ENCODE results near the gene NFASC.

The NFASC gene

GRCh38 chr1:204958317-204959307, 88.0 kb downstream of the NFASC start:
- DNase-seq (ENCODE audit: low spot score) (no peak), FAIRE-seq (no peak)

DNA sequence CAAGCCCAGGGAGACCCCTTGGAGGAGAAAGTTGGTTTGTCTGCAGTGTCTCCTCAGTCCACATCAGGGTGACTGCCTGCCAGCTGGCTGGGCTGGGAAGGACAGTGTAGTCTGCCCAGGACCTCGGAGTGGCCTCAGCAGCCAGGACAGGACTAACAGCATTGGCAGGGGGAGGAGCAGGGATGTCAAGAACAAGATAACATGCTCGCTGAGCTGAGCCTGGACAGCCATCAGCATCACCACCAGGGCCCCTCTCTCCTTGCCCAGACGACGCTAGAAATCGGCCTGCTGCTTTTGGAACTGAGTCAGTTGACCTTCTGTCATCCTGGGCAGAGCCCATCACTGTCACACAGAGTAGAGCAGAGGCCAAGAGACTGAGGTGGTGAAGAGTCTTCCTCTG, 88.7 kb downstream of the NFASC start:
- DNase-seq (ENCODE audit: low spot score): no peak
- no peak for FAIRE-seq

- FAIRE-seq (no peak), DNase-seq (ENCODE audit: low spot score) (no peak)
Measured at GRCh38 chr1:204959836-204960235, 89.2 kb downstream of the NFASC start.

- DNase-seq (ENCODE audit: low spot score) (no peak), FAIRE-seq (no peak)
Measured at GRCh38 chr1:204960306-204961125, 89.9 kb downstream of the NFASC start.

DNA sequence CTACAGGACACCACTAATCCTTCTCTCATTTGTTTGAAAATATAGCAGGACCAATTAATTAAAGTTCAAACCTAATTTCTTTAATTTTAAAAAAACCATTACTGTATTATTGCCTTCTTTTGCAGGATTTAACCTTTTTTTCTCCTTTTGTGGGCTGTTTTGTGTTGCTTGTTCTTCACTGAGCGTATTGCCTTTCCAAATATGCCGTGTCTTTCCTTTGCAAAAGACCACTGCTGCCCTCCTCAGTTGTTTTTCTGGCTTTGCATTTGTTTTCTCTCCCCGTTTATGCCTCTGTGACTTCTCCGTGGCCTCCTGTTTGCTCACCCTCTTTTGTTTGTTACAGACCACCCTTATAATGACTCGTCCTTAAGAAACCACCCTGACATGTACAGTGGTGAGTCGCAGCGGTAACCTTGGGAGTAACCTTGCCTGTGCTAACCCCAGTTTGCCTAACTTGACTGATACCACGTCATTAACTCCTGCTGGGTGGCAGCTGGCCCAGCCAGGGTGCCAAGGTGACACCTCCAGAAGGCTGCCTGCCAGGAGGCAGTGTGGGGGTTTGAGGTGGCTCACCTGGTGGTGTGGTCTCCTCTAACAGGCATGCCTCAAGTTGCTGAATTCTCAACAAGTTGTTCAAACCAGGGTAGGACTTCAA, 91.2 kb downstream of the NFASC start:
- FAIRE-seq (no peak), DNase-seq (ENCODE audit: low spot score) (no peak)

- FAIRE-seq (no peak), DNase-seq (ENCODE audit: low spot score) (no peak)
Measured at GRCh38 chr1:204962742-204963632, 92.3 kb downstream of the NFASC start.

- DNase-seq (ENCODE audit: low spot score) (no peak), FAIRE-seq (no peak)
Measured at GRCh38 chr1:204967451-204967850, 96.8 kb downstream of the NFASC start.

DNA sequence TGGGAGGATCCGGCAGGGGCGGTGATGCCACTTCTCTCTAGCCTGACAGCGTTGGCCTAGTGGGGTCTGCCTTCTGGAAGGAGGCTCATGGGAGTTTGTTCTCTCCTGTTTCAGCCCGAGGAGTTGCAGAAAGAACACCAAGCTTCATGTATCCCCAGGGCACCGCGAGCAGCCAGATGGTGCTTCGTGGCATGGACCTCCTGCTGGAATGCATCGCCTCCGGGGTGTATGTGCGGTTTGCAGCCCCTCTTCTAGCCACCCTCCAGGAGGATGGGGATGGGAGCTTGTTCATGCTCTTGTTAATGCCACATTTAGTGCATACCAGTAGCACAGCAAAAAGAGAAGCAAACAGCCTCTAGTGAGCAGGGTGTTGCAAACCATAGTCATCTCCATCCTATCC, 97.5 kb downstream of the NFASC start:
- FAIRE-seq: no peak
- no peak for DNase-seq (ENCODE audit: low spot score)

DNA sequence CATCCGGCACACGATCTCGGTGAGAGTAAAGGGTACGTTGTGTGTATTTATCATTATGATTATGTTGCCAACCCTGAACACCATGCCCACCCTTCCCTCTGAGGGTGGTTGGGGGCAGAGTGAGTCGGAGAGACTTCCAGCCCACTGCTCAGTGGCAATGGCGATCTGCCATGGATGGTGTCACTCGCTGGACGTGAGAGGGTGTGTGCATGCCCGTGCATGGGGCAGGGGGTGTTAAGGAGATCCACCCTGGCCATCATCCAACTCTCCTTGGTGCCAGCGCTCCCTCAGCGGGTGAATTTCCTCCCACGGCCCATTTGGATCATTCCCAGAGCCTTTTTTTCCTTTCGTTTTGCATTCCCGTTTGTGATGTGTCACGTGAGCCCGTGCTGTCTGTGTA, 98.3 kb downstream of the NFASC start:
- FAIRE-seq: no peak
- DNase-seq (ENCODE audit: low spot score): no peak

DNA sequence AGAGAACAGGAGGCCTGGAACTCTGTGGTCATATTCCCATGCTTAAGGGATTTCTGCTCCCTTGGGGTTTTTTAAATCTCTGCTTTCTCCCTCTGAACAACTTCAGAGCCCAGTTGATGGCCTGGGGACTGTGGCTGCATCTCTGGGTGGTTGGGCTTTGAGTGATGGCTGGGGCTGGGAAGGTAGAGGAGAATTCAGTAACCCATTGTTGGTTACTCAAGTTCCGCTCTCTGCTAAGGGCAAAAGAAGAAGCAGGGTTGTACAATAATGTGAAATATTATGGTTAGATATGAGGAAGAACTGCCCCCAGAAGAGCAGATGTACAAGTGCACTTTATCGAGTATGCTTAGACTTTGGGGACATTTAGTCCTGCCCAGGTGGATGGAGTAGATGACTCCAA, 100.3 kb downstream of the NFASC start:
- no peak for DNase-seq (ENCODE audit: low spot score)
- no peak for FAIRE-seq

DNA sequence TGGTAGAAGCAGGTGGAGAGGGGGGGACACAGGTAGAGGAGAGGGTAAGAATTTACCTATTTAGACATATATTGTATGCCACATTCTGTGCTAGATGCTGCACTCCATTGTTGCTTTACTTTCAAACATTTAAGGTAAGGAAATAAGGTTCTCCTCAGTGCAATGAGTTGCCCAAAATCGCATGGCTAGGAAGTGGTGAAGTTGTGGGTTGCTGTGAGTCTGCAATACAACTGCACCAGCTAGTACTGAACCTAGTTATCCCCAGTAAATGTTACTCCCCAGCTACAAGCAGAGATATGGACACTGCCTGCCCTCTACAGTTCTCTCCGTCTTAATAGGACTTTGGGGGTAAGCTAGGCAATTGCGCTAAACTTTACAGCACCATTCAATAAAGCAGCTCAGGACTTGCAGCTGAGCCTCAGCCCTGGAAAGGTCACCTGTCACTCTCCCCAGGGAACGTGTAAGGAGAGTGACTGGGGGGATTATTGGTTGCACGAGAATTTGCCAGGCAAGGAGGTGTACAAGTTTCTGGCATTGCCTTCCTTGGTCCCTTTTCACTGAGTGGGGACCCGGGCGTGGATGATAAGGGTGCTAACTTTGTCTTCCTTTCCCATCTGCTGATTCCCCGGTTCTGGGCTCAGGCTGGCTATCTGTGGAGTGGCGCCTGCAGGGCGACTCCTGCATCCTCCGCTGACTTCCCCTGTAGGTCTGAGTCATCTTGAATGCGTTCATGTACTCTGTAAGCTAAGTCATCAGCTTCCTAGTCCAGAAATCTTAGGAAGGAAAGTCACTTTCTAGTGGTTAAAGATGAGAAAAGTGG, 101.1 kb downstream of the NFASC start:
- FAIRE-seq: no peak
- DNase-seq (ENCODE audit: low spot score): peak; percentile 65

GRCh38 chr1:204972426-204972825, 101.8 kb downstream of the NFASC start:
- FAIRE-seq: no peak
- no peak for DNase-seq (ENCODE audit: low spot score)

- DNase-seq (ENCODE audit: low spot score) (no peak), FAIRE-seq (no peak)
Measured at GRCh38 chr1:204973449-204973848, 102.8 kb downstream of the NFASC start.

- DNase-seq (ENCODE audit: low spot score): no peak
- FAIRE-seq: no peak
Measured at GRCh38 chr1:204974327-204974726, 103.7 kb downstream of the NFASC start.

- FAIRE-seq (no peak), DNase-seq (ENCODE audit: low spot score) (no peak)
Measured at GRCh38 chr1:204975021-204975420, 104.4 kb downstream of the NFASC start.

DNA sequence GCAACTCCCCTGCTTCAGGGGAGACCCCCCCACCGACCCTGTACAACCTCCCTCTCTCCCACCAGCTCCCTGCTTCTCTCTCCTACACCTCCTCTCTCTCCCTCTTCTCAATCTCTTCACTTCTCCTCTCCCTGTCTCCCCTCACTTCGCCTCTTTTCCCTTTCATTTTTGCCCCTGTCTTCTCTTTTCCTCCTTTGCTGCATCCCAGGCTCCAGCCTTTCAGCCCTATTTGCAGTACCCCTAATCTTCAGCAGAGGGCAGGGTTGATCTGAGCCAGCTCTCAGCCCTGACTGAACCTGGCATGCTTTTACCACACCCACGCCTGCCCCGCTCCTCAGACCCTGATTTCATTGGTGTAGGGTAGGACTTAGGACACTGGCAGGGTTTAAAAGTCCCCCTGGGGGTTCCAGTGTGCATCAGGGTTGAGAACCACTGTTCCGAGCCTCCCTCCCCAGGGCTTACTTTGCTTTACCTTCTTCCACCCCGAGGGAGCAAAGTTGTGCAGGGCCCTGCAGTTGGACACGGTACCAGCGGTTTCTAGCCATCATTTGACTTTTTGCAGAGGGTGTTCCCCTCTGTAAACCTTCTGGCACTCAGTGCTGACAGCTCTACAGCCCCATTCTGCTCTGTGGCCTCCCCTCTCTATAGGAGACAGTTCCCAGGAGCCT, 105.0 kb downstream of the NFASC start:
- no peak for FAIRE-seq

GRCh38 chr1:204976646-204977045, 106.0 kb downstream of the NFASC start:
- no peak for DNase-seq (ENCODE audit: low spot score)

More for the DNA sequence above, 105.0 kb downstream of the NFASC start:
- peak; percentile 80 for DNase-seq (ENCODE audit: low spot score)

GRCh38 chr1:204977318-204977717, 106.7 kb downstream of the NFASC start:
- no peak for FAIRE-seq

More at GRCh38 chr1:204976646-204977045, 106.0 kb downstream of the NFASC start:
- FAIRE-seq: no peak

GRCh38 chr1:204978782-204979181, 108.1 kb downstream of the NFASC start:
- no peak for DNase-seq (ENCODE audit: low spot score)
- FAIRE-seq: no peak

More at GRCh38 chr1:204977318-204977717, 106.7 kb downstream of the NFASC start:
- no peak for DNase-seq (ENCODE audit: low spot score)

Measured in urothelium cell line (cell line).